GM18520 (cell line): Measurements from ENCODE around the gene AP1AR.
"Not testable (repeated sequence)": the region's sequence is repeated elsewhere in the genome, so short reads cannot be mapped to it uniquely, and the experiment has no call there.

Experiments used
- ATAC-seq: cut with Tn5 transposase; IDR thresholded peaks from one replicate; pipeline ENCODE4 v1.9.1; 2021; ENCODE audit not compliant: unreplicated experiment

The AP1AR gene, protein sequence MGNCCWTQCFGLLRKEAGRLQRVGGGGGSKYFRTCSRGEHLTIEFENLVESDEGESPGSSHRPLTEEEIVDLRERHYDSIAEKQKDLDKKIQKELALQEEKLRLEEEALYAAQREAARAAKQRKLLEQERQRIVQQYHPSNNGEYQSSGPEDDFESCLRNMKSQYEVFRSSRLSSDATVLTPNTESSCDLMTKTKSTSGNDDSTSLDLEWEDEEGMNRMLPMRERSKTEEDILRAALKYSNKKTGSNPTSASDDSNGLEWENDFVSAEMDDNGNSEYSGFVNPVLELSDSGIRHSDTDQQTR

DNA sequence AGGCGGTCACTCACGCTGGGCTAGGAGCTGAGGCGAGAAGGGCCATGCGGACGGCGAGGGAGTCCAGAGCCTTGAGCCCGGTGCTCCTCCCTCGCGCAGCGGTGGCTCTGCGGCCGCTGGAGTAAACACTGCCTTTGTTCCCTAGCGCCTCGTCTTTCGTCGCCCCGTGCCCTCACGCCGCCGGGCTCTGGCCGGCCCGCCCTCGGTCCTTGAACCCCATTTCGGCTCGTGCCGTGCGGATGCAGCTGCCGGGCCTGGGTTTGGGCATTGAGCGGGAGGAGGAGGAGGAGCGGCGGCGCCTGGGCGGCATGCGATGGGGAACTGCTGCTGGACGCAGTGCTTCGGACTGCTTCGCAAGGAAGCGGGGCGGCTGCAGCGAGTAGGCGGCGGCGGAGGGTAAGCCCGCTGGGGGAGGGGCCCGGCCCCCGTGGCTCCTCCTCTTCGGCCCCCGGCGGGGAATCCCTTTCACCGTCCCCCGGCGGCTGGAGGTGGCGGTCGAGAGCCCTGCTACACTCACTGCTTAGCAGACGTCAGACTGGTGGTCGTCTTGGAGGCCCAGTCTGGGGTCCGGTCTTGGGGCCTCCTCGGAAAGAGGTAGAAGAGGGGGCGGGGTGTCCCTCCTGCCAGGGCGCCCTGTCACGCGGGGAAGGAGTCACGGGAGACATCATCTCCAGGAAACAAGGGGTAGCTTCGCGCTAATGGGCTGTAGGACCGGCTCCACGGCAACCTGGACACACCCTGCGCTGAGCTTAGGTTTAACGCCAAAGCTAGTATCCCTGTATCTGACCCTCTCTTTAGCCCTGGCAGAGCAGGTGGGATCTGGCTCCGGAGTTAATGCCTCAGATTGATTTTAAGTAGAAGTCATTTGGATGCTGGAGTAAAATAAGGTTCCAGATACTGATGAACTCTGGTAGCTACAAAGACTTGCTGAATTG lies at the start of gene AP1AR:
TSS of gene AP1AR (plus strand) at position 9 of the 935 bp plus-strand sequence. CDS start at position 314, 305 bp downstream.
- ATAC-seq: peak; percentile 46

DNA sequence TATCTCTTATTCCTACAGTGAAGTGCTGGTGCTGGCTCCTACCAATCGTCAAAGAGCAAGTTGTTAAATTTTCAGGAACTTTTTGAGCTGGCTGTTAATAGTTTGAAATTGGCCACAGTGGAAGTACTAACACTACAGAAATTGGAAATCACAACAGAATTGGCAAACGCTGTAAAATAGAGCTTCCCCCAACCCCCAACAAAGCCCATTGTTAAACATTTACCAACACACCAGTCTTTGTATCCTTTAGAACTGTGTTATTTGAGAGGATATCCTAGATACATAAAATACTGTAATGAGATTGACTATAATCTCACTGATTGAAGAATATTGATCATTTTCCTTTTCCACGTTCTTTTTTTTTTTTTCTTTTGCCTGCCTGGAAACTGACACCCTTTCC lies 49.0 kb upstream of the AP1AR start:
- no peak for ATAC-seq

DNA sequence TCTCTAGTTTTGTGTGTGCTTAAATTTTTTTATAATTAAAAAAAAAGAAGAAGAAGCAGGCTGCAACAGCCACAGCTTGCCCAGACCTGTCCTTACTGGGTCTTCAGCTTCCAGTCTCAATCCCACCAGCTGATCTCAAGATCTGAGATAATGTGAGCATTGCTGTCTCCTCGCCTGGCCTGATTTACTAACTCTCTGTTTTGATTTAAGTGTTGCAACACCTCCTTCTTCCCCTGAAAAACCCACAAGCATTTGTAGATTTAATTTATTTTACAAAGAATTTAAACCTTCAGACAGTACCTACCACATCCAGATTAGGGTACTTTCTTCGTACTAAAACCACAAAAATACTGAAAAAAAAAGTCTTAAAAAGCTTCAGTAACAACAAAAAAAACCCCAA lies 48.3 kb upstream of the AP1AR start:
- ATAC-seq: no peak

GRCh38 chr4:112184438-112184837 lies 47.1 kb upstream of the AP1AR start:
- ATAC-seq: no peak

DNA sequence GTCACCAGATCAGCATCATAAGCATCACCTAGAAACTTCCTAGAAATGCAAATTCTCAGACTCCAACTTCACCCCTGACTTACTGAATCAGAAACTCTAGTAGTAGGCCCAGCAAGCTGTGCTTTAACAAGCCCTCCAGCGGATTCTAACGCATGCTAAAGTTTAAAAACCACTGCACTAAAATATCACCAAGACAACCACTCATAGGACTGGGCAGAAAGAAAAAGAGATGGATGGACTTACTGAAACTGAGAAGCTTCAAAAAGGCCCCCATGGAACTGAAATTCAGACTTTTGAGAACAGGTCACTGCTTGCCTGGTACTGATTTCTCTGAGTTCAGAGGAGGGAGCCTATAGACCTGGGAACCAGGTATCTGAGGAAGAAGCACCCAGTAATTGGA lies 46.3 kb upstream of the AP1AR start:
- ATAC-seq: no peak

GRCh38 chr4:112185740-112186670 lies 45.6 kb upstream of the AP1AR start:
- no peak for ATAC-seq

GRCh38 chr4:112189754-112190153 lies 41.8 kb upstream of the AP1AR start:
- ATAC-seq: no peak

DNA sequence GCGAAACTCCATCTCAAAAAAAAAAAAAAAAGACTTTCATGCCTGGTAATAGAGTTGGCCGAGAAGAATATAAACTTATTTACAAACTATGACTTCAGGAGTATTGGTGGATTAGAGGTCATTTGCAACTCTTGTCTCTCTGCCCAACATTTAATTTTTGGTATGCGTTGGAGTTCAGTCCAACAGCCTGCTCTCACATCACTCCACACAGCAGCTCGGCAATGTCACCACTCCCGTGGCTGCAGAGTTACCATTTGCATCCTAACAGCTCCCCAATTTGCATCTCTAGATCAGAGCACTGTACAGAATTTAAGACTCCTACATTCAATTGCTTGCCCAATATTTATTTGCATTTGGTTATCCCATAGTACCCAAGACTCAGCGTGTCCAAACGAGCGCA lies 40.9 kb upstream of the AP1AR start:
- ATAC-seq: no peak

GRCh38 chr4:112196461-112196860 lies 35.1 kb upstream of the AP1AR start:
- ATAC-seq: no peak

DNA sequence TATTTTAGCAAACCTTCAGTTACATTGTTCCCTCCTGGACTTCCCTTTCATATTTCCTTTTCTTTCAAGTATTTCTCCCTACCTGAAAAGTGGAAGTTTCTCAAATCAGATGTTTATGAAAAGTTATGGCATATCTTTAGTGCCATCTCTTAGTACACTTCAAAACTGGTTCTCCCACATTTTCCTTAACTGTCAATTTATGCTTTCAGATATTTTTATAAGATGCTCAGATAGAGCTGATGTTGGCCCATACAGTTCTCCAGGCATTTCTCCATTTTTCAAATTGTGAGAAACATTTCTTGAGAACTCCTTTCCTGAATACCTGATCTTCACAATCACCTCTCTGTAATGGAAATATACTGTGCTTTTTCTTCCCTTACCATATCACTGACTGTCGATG lies 32.5 kb upstream of the AP1AR start:
- no peak for ATAC-seq

DNA sequence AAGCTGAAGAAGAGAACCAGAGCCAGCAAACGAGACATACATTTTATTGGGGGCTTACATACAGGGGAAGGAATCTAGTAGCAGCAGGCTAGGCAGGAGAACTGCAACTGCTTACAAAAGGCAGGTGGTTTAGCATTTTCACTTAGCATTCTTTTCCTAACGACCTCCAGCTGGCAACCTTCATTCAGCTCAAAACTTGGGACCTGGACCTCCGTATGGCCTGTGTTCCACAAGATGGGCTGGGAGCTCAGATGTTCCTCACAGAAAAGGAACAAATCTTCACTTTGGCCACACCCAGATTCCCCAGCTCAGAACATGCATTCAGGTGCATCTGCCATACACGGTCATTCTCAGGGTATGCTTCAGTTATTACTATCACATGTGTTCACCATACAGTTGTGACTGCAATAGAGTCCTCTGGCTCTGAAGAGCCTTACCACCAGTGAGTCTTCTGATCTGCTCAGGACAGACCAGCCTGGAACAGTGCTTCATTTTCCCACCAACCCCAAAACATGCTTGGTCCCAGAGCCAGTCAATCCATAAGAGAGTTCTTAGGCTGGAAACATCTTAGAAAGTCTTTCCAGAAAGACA lies 29.6 kb upstream of the AP1AR start:
- ATAC-seq: no peak

GRCh38 chr4:112203593-112203992 lies 28.0 kb upstream of the AP1AR start:
- no peak for ATAC-seq

GRCh38 chr4:112206431-112206830 lies 25.2 kb upstream of the AP1AR start:
- peak; percentile 57 for ATAC-seq

- ATAC-seq: not testable (repeated sequence)
Observed at GRCh38 chr4:112208137-112209095, 23.2 kb upstream of the AP1AR start.

GRCh38 chr4:112210777-112211176 lies 20.8 kb upstream of the AP1AR start:
- ATAC-seq: no peak

GRCh38 chr4:112213091-112213490 lies 18.5 kb upstream of the AP1AR start:
- ATAC-seq: no peak

- no peak for ATAC-seq
Observed at GRCh38 chr4:112213856-112214255, 17.7 kb upstream of the AP1AR start.

GRCh38 chr4:112214390-112215264 lies 17.0 kb upstream of the AP1AR start:
- no peak for ATAC-seq
